H1 (cell line): ENCODE results near the gene LRP1. TPM values are rescaled to one million over a fixed set of nuclear protein-coding genes. Genes with fewer than 3 reads are reported as not detected.

Experiments
- CTCF ChIA-PET: fragments of 300-600 bp; sonication (Branson Sonifier 250); formaldehyde crosslinking; loops from one replicate; lab custom pipeline; 2021; ENCODE audit not compliant: partially characterized antibody; lab: Charles Lee
- POLR2A ChIA-PET: fragments of 300-600 bp; sonication (Branson Sonifier 250); formaldehyde crosslinking; loops from one replicate; lab custom pipeline; 2021; ENCODE audit warnings: inconsistent platforms; ENCODE audit not compliant: partially characterized antibody; lab: Charles Lee
- DNase-seq, 2 experiments: peaks; one replicate each; pipeline versions ENCODE4 v3.0.0 to v3.0.0-alpha.2; 2010 to 2022; ENCODE audit warnings: low spot score in 2 of 2, low read depth in 1 of 2, mixed read lengths in 1 of 2
- FAIRE-seq: peaks from 2 replicates; lab custom pipeline; 2011; peaks lifted over from hg19 to GRCh38; lab: Jason Lieb, UNC
- H2AFZ ChIP-seq: 2 replicates; pipeline ENCODE4 v1.8.1; 2012; ENCODE audit warnings: low read length, inconsistent platforms
- H2AK5ac ChIP-seq: 2 replicates; pipeline ENCODE4 v1.6.1; 2013; ENCODE audit warnings: low read depth, low read length
- H2BK120ac ChIP-seq: replicated peaks from 2 replicates; pipeline ENCODE3; 2013; ENCODE audit warnings: low read depth, low read length, inconsistent platforms
- H2BK12ac ChIP-seq: 2 replicates; pipeline ENCODE4 v1.6.1; 2013; ENCODE audit warnings: low read depth, low read length
- H2BK15ac ChIP-seq: 2 replicates; pipeline ENCODE4 v1.6.1; 2013; ENCODE audit warnings: low read length
- H2BK20ac ChIP-seq: 2 replicates; pipeline ENCODE4 v1.6.1; 2013; ENCODE audit warnings: low read length
- H2BK5ac ChIP-seq: 2 replicates; pipeline ENCODE4 v1.6.1; 2013; ENCODE audit warnings: low read depth, low read length
- H3K14ac ChIP-seq: 2 replicates; pipeline ENCODE4 v1.6.1; 2013; ENCODE audit warnings: inconsistent platforms; ENCODE audit not compliant: insufficient read length
- H3K18ac ChIP-seq: 2 replicates; pipeline ENCODE4 v1.6.1; 2013; ENCODE audit warnings: low read length; ENCODE audit errors: extremely low read depth
- H3K23ac ChIP-seq: 2 replicates; pipeline ENCODE4 v1.6.1; 2013; ENCODE audit warnings: inconsistent platforms; ENCODE audit not compliant: insufficient read length
- H3K23me2 ChIP-seq: 2 replicates; pipeline ENCODE4 v1.6.1; 2013; ENCODE audit warnings: low read depth, low read length
- H3K27ac ChIP-seq: 2 replicates; pipeline ENCODE4 v1.6.1; 2011; ENCODE audit warnings: low read depth, low read length, inconsistent platforms
- H3K27me3 ChIP-seq, 4 experiments: replicated peaks in 1 of 4; 1 replicate in 1 of 4; 2 replicates in 3 of 4; pipeline versions ENCODE4 v1.6.1 to v1.8.1; 2011 to 2013; ENCODE audit warnings: low read length in 3 of 4, mild to moderate bottlenecking in 3 of 4, inconsistent platforms in 2 of 4, mixed read lengths in 2 of 4, moderate library complexity in 1 of 4; ENCODE audit not compliant: control insufficient read depth in 3 of 4, insufficient read depth in 3 of 4; ENCODE audit errors: extremely low read depth in 1 of 4
- H3K36me3 ChIP-seq, 4 experiments: 2 replicates each; pipeline versions ENCODE4 v1.6.1 to v1.8.1; 2011 to 2013; ENCODE audit warnings: mild to moderate bottlenecking in 4 of 4, low read length in 3 of 4, moderate library complexity in 2 of 4, control low read depth in 1 of 4, inconsistent platforms in 1 of 4; ENCODE audit not compliant: insufficient read depth in 4 of 4, control insufficient read depth in 2 of 4
- H3K4ac ChIP-seq: replicated peaks from 2 replicates; pipeline ENCODE3; 2013; ENCODE audit warnings: low read length, low read depth, mixed read lengths, inconsistent platforms; ENCODE audit not compliant: insufficient read length
- H3K4me1 ChIP-seq, 4 experiments: replicated peaks in 1 of 4; 1 replicate in 1 of 4; 2 replicates in 3 of 4; pipeline versions ENCODE4 v1.6.1 to v1.8.1; 2011 to 2013; ENCODE audit warnings: low read length in 3 of 4, inconsistent platforms in 2 of 4, mixed read lengths in 1 of 4; ENCODE audit not compliant: insufficient read depth in 4 of 4, control insufficient read depth in 3 of 4
- H3K4me2 ChIP-seq, 2 experiments: 2 replicates each; pipeline versions ENCODE4 v1.6.1 to v1.8.1; 2011 to 2013; ENCODE audit warnings: low read depth in 2 of 2, low read length in 2 of 2, control low read depth in 1 of 2, inconsistent platforms in 1 of 2, mild to moderate bottlenecking in 1 of 2; ENCODE audit not compliant: insufficient read depth in 1 of 2
- H3K4me3 ChIP-seq, 4 experiments: fragments of 200-600, 300-600 bp in 1 of 4; sonication (generic), shearing (Covaris generic), sonication (Bioruptor Twin) in 1 of 4; 2 replicates each; pipeline versions ENCODE4 v1.5.1 to v1.8.1; 2011 to 2016; ENCODE audit warnings: low read length in 4 of 4, low read depth in 3 of 4, control low read depth in 2 of 4, inconsistent platforms in 2 of 4, mild to moderate bottlenecking in 2 of 4, mixed read lengths in 1 of 4, moderate library complexity in 1 of 4; ENCODE audit not compliant: insufficient read depth in 2 of 4; ENCODE audit errors: extremely low read depth in 1 of 4
- H3K56ac ChIP-seq: replicated peaks from 2 replicates; pipeline ENCODE3; 2013; ENCODE audit warnings: low read depth, mild to moderate bottlenecking, mixed read lengths, low read length, inconsistent platforms; ENCODE audit not compliant: insufficient read length
- H3K79me1 ChIP-seq: 2 replicates; pipeline ENCODE4 v1.6.1; 2013; ENCODE audit warnings: low read depth, low read length, control low read depth
- H3K79me2 ChIP-seq, 2 experiments: 2 replicates each; pipeline versions ENCODE4 v1.6.1 to v1.8.1; 2012 to 2013; ENCODE audit warnings: low read length in 2 of 2, mild to moderate bottlenecking in 2 of 2, inconsistent platforms in 1 of 2; ENCODE audit not compliant: insufficient read depth in 2 of 2, control insufficient read depth in 1 of 2
- H3K9ac ChIP-seq, 4 experiments: replicated peaks in 1 of 4; 1 replicate in 1 of 4; 2 replicates in 3 of 4; pipeline versions ENCODE4 v1.6.1 to v1.8.1; 2011 to 2013; ENCODE audit warnings: low read depth in 3 of 4, low read length in 3 of 4, control low read depth in 2 of 4, mild to moderate bottlenecking in 2 of 4, moderate library complexity in 2 of 4, inconsistent platforms in 1 of 4; ENCODE audit errors: extremely low read depth in 1 of 4
- H3K9me3 ChIP-seq, 2 experiments: 2 replicates each; pipeline versions ENCODE4 v1.6.1 to v1.8.1; 2012 to 2013; ENCODE audit warnings: mild to moderate bottlenecking in 2 of 2, moderate library complexity in 2 of 2, control low read depth in 1 of 2, inconsistent platforms in 1 of 2, low read depth in 1 of 2, low read length in 1 of 2, mixed read lengths in 1 of 2; ENCODE audit not compliant: insufficient read depth in 2 of 2
- H4K20me1 ChIP-seq, 2 experiments: replicated peaks in 1 of 2; 2 replicates each; pipeline versions ENCODE3 to v1.8.1; 2011 to 2013; ENCODE audit warnings: inconsistent platforms in 2 of 2, low read length in 2 of 2, mild to moderate bottlenecking in 1 of 2; ENCODE audit not compliant: insufficient read depth in 2 of 2, control insufficient read depth in 1 of 2
- H4K5ac ChIP-seq: 2 replicates; pipeline ENCODE4 v1.6.1; 2013; ENCODE audit warnings: low read length, low read depth, mixed read lengths, inconsistent platforms; ENCODE audit not compliant: insufficient read length
- H4K8ac ChIP-seq: 2 replicates; pipeline ENCODE4 v1.8.0; 2013; ENCODE audit warnings: mild to moderate bottlenecking, moderate library complexity, low read length, inconsistent platforms; ENCODE audit not compliant: insufficient read depth; ENCODE audit errors: extremely low read depth
- H4K91ac ChIP-seq: replicated peaks from 2 replicates; pipeline ENCODE3; 2013; ENCODE audit warnings: low read length, mixed read lengths, inconsistent platforms; ENCODE audit not compliant: insufficient read length
- CBX5 ChIP-seq: fragments of 300-800, 300-1000 bp; sonication (generic); IDR thresholded peaks from 2 replicates; pipeline ENCODE4 v1.7.1; 2016; ENCODE audit warnings: antibody characterized with exemption, low read length, low read depth
- GABPA ChIP-seq: IDR thresholded peaks from 2 replicates; pipeline ENCODE4 v1.6.1; 2011; ENCODE audit warnings: mild to moderate bottlenecking, low read length, moderate library complexity, borderline replicate concordance; ENCODE audit not compliant: insufficient read depth
- HDAC6 ChIP-seq: IDR thresholded peaks from one replicate; pipeline ENCODE4 v1.7.1; 2012; ENCODE audit warnings: low read depth, mild to moderate bottlenecking, inconsistent platforms, low read length, moderate library complexity
- MAFK ChIP-seq: IDR thresholded peaks from 2 replicates; pipeline ENCODE4 v1.6.1; 2012; ENCODE audit warnings: low read depth, mild to moderate bottlenecking, improper control_type of control experiment, low read length
- PHF8 ChIP-seq: fragments of 200-600 bp; sonication (generic); conservative IDR thresholded peaks from 2 replicates; pipeline ENCODE4 v1.7.1; 2012; ENCODE audit warnings: low read depth, mild to moderate bottlenecking, inconsistent platforms, low read length, moderate library complexity
- RXRA ChIP-seq: IDR thresholded peaks from 2 replicates; pipeline ENCODE4 v1.6.1; 2011; ENCODE audit warnings: low read depth, mild to moderate bottlenecking, low read length, moderate library complexity; ENCODE audit not compliant: insufficient read depth
- SP2 ChIP-seq: IDR thresholded peaks from 2 replicates; pipeline ENCODE4 v1.6.1; 2012; ENCODE audit warnings: mild to moderate bottlenecking, low read length, inconsistent platforms
- SP4 ChIP-seq: IDR thresholded peaks from 2 replicates; pipeline ENCODE4 v1.6.1; 2012; ENCODE audit warnings: low read length, inconsistent platforms
- WGBS, 2 experiments: shearing (Covaris generic) in 1 of 2; methylation state at CpG; one replicate each; pipeline versions ENCODE4 v1.1.6 to v1.1.7; 2013 to 2015; ENCODE audit warnings: low lambda C conversion rate in 2 of 2, mixed read lengths in 2 of 2, inconsistent platforms in 1 of 2, low coverage in 1 of 2, missing lambda C conversion rate in 1 of 2; ENCODE audit not compliant: insufficient replicate concordance in 2 of 2, insufficient coverage in 1 of 2, insufficient read length in 1 of 2; ENCODE audit errors: extremely low coverage in 1 of 2, missing lambda C conversion rate in 1 of 2; 5-methylcytosine and 5-hydroxymethylcytosine counted together
- polyA plus RNA-seq, 7 experiments: library from polyadenylated mRNA; depleted of rRNA in 3 of 7; stranded (reverse) in 5 of 7; unstranded in 2 of 7; fragments of >200 nt in 5 of 7; fragments of 200-250 nt in 2 of 7; gene quantifications; 1 replicate in 5 of 7; 2 replicates in 1 of 7; 4 replicates in 1 of 7; pipeline versions ENCODE4 v1.2.1 to v1.2.3, GENCODE V29; 2011 to 2013; ENCODE audit warnings: missing spikeins in 2 of 7, mixed read lengths in 2 of 7
- total RNA-seq: library from RNA; stranded (reverse); fragmentation: NEBNext Ultra II Directional; extraction: Animal tissue kit (Norgen Biotek cat#: 25700); gene quantifications from 2 replicates; pipeline ENCODE4 v1.2.1, GENCODE V29; 2021
- TF ChIP-seq, protein P1 (sequence below), 3 experiments: IDR thresholded peaks; 1 replicate in 2 of 3; 2 replicates in 1 of 3; pipeline versions ENCODE4 v1.5.1 to v1.6.1; 2011; ENCODE audit warnings: low read length in 3 of 3, mild to moderate bottlenecking in 3 of 3, inconsistent platforms in 2 of 3, low read depth in 1 of 3, moderate library complexity in 1 of 3; ENCODE audit not compliant: insufficient read depth in 1 of 3; ENCODE audit errors: control extremely low read depth in 1 of 3

LRP1 gene
- total and polyA plus RNA-seq, 2 of the 8 experiments (the other 6 are each of a cell fraction or from before 2014, with no cell fraction given): 35.3 to 92.5 TPM

GRCh38 chr12:57201631-57202030 lies 73.3 kb downstream of the LRP1 start:
- no peak overlapping the region for H3K9ac ChIP-seq
- peaks cover 12 to 30% of the 10 kb centered on the region in 2 experiments for H4K20me1 ChIP-seq
- no peaks in the 10 kb centered on the region; the same call in 1 of the 2 replicates for H3K79me1 ChIP-seq
- H3K4me1 ChIP-seq: no peaks in the 10 kb centered on the region
- WGBS, 2 experiments: 95% methylated on average over 16 of the region's 16 CpGs; no CpG with 5 or more reads in 1 of the 2 experiments
- no peak for DNase-seq
- H3K79me2 ChIP-seq: no peaks in the 10 kb centered on the region
- ChIA-PET POLR2A (interaction anchor here (0.7 to 6.5 kb wide), 4 partner anchors 11 to 40 kb away, joined by 4 to 33 read pairs (median 4); partner anchors contain the start of gene SHMT2), CTCF (interaction anchor here (1.1 to 1.4 kb wide), 3 partner anchors 12 to 55 kb away, joined by 3 to 5 read pairs (median 3); no protein-coding TSS in a partner anchor)
- no peak overlapping the region for H3K4ac ChIP-seq
- no peak overlapping the region for H4K8ac ChIP-seq
- H3K4me2 ChIP-seq: no peak overlapping the region
- H3K14ac ChIP-seq: no peak overlapping the region
- peaks cover 54 to 98% (median 91%) of the 10 kb centered on the region in 4 experiments for H3K36me3 ChIP-seq
- H2BK20ac ChIP-seq: no peak overlapping the region
- no peak overlapping the region for H2AFZ ChIP-seq
- FAIRE-seq: no peak
- H2BK120ac ChIP-seq: no peak overlapping the region
- H3K9me3 ChIP-seq: no peaks in the 10 kb centered on the region
- no peak overlapping the region for H3K27ac ChIP-seq
- no peak overlapping the region for H3K18ac ChIP-seq
- no peak overlapping the region for H3K56ac ChIP-seq
- no peak overlapping the region for H3K23ac ChIP-seq
- no peak overlapping the region for H2BK15ac ChIP-seq
- H4K91ac ChIP-seq: no peak overlapping the region
- H4K5ac ChIP-seq: no peak overlapping the region
- no peaks in the 10 kb centered on the region for H3K23me2 ChIP-seq
- no peak overlapping the region for H2BK5ac ChIP-seq
- no peaks in the 10 kb centered on the region for H3K27me3 ChIP-seq
- no peak overlapping the region for H2BK12ac ChIP-seq
- no peak overlapping the region for H3K4me3 ChIP-seq
- no peak overlapping the region for H2AK5ac ChIP-seq
- no peak for TF ChIP-seq HDAC6
- TF ChIP-seq, protein P1, sequence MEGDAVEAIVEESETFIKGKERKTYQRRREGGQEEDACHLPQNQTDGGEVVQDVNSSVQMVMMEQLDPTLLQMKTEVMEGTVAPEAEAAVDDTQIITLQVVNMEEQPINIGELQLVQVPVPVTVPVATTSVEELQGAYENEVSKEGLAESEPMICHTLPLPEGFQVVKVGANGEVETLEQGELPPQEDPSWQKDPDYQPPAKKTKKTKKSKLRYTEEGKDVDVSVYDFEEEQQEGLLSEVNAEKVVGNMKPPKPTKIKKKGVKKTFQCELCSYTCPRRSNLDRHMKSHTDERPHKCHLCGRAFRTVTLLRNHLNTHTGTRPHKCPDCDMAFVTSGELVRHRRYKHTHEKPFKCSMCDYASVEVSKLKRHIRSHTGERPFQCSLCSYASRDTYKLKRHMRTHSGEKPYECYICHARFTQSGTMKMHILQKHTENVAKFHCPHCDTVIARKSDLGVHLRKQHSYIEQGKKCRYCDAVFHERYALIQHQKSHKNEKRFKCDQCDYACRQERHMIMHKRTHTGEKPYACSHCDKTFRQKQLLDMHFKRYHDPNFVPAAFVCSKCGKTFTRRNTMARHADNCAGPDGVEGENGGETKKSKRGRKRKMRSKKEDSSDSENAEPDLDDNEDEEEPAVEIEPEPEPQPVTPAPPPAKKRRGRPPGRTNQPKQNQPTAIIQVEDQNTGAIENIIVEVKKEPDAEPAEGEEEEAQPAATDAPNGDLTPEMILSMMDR (IDR thresholded peaks at IDR 0.05; ENCODE audit: control extremely low read depth in 1 of 3, insufficient read depth in 1 of 3, low read depth in 1 of 3, low read length in 3 of 3): no peak
- no peak for TF ChIP-seq MAFK
- no peak for TF ChIP-seq GABPA
- TF ChIP-seq SP4: no peak
- no peak for TF ChIP-seq SP2
- no peak for TF ChIP-seq PHF8
- no peak for TF ChIP-seq RXRA
- no peak for TF ChIP-seq CBX5
